ENCODE results near the gene PLCB3.

The PLCB3 gene

GRCh38 chr11:64211181-64211872 is 40.0 kb upstream of the PLCB3 start:
- Histone ChIP-seq H3K4me3 (replicated peaks; ENCODE audit: insufficient read depth, low read length) (no peak overlapping the region), H3K27me3 (ENCODE audit: insufficient read depth, poor library complexity, severe bottlenecking) (no peaks in the 10 kb centered on the region), H3K27ac (replicated peaks) (no peak overlapping the region)
- TF ChIP-seq CTCF (IDR thresholded peaks at IDR 0.05; ENCODE audit: insufficient read depth, low read length) (no peak), GABPA (IDR thresholded peaks at IDR 0.05; ENCODE audit: low read depth) (no peak), POLR2AphosphoS5 (IDR thresholded peaks at IDR 0.05; ENCODE audit: low read depth) (no peak), SPI1 (IDR thresholded peaks at IDR 0.05; ENCODE audit: borderline replicate concordance, low read depth) (no peak)
- TF ChIP-seq, protein P1, sequence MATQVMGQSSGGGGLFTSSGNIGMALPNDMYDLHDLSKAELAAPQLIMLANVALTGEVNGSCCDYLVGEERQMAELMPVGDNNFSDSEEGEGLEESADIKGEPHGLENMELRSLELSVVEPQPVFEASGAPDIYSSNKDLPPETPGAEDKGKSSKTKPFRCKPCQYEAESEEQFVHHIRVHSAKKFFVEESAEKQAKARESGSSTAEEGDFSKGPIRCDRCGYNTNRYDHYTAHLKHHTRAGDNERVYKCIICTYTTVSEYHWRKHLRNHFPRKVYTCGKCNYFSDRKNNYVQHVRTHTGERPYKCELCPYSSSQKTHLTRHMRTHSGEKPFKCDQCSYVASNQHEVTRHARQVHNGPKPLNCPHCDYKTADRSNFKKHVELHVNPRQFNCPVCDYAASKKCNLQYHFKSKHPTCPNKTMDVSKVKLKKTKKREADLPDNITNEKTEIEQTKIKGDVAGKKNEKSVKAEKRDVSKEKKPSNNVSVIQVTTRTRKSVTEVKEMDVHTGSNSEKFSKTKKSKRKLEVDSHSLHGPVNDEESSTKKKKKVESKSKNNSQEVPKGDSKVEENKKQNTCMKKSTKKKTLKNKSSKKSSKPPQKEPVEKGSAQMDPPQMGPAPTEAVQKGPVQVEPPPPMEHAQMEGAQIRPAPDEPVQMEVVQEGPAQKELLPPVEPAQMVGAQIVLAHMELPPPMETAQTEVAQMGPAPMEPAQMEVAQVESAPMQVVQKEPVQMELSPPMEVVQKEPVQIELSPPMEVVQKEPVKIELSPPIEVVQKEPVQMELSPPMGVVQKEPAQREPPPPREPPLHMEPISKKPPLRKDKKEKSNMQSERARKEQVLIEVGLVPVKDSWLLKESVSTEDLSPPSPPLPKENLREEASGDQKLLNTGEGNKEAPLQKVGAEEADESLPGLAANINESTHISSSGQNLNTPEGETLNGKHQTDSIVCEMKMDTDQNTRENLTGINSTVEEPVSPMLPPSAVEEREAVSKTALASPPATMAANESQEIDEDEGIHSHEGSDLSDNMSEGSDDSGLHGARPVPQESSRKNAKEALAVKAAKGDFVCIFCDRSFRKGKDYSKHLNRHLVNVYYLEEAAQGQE (IDR thresholded peaks at IDR 0.05; ENCODE audit: insufficient replicate concordance, low read depth) = no peak
- DNase-seq (ENCODE audit: low read depth in 1 of 2, low spot score in 1 of 2) = no peak

DNA sequence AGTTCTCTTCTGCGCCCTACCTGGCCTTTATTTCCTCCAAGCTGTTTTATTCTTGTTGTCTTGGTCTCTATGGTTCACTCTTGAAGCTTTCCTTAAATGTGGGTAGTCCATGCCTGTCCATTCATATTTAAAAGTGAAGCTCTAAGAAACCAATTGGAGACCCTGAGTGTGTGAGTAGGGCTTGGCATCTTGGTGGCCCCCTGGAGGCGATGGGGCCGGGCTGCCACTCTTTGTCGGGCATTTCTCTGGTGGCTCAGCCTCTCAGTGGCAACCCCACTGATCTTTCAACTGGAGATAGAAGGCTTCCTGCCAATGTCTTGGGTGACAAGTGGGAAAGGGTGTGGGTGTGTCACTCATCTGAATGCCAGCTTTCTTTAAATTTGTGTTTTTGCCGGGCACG is 34.5 kb upstream of the PLCB3 start:
- no peak overlapping the region for H3K4me3 ChIP-seq (replicated peaks; ENCODE audit: insufficient read depth, low read length)
- TF ChIP-seq POLR2AphosphoS5 (IDR thresholded peaks at IDR 0.05; ENCODE audit: low read depth) = no peak
- TF ChIP-seq, protein P1 (IDR thresholded peaks at IDR 0.05; ENCODE audit: insufficient replicate concordance, low read depth) = no peak
- no peak for TF ChIP-seq SPI1 (IDR thresholded peaks at IDR 0.05; ENCODE audit: borderline replicate concordance, low read depth)
- DNase-seq (ENCODE audit: low read depth in 1 of 2, low spot score in 1 of 2) = no peak
- no peak overlapping the region for H3K27ac ChIP-seq (replicated peaks)
- H3K27me3 ChIP-seq (ENCODE audit: insufficient read depth, poor library complexity, severe bottlenecking) = no peaks in the 10 kb centered on the region

DNA sequence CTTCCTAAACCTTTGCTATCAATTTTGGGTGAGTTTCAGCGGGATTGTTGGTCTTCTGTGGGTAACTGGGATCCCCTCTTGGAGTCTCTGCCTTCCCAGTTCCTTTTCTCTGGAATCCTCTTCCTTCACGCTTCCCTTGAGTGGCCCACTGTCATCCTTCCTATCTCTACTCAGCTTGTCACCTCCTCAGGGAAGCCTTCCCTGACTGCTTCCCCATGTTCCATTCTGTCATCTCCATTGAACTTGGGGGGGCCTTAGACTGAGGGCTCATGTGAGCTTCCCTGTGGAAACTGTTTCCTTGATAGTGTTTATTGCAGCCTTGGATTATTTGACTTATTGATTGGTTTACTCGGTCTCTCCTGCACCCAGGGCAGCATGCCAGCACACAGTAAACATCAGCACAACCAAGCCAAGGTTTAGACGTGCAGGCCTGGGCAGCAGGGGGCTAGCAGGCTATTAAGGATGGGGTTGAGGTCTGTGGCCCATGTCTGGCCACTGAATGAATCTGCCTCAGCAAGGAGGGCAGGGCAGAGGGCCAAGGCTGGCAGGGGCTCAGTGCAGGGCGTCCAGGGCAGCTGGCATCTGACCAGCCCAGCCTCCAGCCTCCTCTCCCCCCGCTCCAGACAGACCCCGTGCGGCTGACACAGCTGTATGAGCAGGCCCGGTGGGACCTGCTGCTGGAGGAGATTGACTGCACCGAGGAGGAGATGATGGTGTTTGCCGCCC is 32.5 kb upstream of the PLCB3 start:
- H3K27ac ChIP-seq (replicated peaks) = no peak overlapping the region
- DNase-seq (ENCODE audit: low read depth in 1 of 2, low spot score in 1 of 2) = no peak
- no peak overlapping the region for H3K4me3 ChIP-seq (replicated peaks; ENCODE audit: insufficient read depth, low read length)
- no peaks in the 10 kb centered on the region for H3K27me3 ChIP-seq (ENCODE audit: insufficient read depth, poor library complexity, severe bottlenecking)
- no peak for TF ChIP-seq GABPA (IDR thresholded peaks at IDR 0.05; ENCODE audit: low read depth)
- TF ChIP-seq, protein P1 (IDR thresholded peaks at IDR 0.05; ENCODE audit: insufficient replicate concordance, low read depth) = no peak

DNA sequence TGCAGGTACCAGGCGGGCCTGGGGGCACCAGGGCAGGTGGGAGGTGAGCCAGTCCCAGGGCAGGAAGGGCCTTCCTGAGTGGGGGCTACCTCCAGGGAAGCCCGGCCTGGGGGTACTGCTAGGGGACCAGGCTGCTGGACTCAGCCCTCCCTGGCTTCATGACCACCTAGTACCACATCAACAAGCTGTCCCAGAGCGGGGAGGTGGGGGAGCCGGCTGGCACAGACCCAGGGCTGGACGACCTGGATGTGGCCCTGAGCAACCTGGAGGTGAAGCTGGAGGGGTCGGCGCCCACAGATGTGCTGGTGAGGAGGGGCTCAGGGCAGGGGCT is 32.0 kb upstream of the PLCB3 start:
- no peak for DNase-seq (ENCODE audit: low read depth in 1 of 2, low spot score in 1 of 2)
- Histone ChIP-seq H3K27ac (replicated peaks) (no peak overlapping the region), H3K4me3 (replicated peaks; ENCODE audit: insufficient read depth, low read length) (no peak overlapping the region), H3K27me3 (ENCODE audit: insufficient read depth, poor library complexity, severe bottlenecking) (no peaks in the 10 kb centered on the region)
- TF ChIP-seq SPI1 (IDR thresholded peaks at IDR 0.05; ENCODE audit: borderline replicate concordance, low read depth) (no peak), GABPA (IDR thresholded peaks at IDR 0.05; ENCODE audit: low read depth) (no peak), POLR2AphosphoS5 (IDR thresholded peaks at IDR 0.05; ENCODE audit: low read depth) (no peak), CTCF (IDR thresholded peaks at IDR 0.05; ENCODE audit: insufficient read depth, low read length) (no peak)
- TF ChIP-seq, protein P1 (IDR thresholded peaks at IDR 0.05; ENCODE audit: insufficient replicate concordance, low read depth) = no peak

All from HL-60 (cell line).